Fibroblast of upper back skin (primary cell): Measurements from ENCODE around the gene MTMR4.
"Not testable (repeated sequence)": the region's sequence is repeated elsewhere in the genome, so short reads cannot be mapped to it uniquely, and the experiment has no call there.

Experiments
- DNase-seq: peaks from one replicate; pipeline ENCODE4 v3.0.0-alpha.2; 2013

Gene MTMR4

DNA sequence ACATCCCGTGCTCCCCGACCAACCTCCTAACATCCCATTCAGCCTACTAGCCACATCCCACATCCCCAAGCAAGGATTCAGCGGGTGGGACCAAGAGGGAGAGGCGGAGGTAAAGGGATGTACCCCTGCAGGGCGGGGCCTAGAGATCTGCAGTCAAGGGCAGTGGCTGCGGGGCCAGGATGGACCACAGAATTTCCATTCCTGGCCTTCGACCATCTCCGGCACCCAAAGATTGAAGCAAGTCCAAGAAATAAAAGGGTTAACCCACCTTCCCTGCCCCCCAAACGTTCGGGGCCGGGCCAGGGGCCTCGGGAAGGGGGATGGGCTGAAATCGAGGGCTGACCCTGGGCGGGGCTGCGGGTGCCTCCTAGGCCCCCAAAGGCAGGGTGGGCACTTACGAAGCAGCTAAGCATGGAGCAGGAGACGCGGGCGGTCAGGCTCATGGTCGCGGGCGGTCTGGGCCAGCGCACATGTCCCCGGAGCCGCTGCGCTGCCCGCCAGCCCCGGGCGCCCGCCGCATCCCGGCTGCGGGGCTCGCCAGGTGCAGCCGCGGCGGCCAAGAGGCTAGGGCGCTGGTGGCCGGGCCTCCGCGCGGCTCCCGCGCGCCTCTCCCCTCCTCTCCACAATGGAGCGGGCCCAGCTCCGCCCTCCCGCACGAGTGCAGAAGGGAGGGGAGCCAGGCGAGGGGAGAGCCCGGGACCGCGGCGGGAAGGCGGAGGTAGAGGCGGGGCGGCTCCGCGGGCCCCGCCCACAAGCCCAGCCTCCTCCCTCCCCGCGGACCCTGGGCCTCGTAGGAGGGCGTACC, at the start of gene MTMR4:
TSS of gene MTMR4 (minus strand) at position 674 of the 805 bp plus-strand sequence. CDS start at position 443, 231 bp downstream.
- peak; percentile 78 for DNase-seq

DNA sequence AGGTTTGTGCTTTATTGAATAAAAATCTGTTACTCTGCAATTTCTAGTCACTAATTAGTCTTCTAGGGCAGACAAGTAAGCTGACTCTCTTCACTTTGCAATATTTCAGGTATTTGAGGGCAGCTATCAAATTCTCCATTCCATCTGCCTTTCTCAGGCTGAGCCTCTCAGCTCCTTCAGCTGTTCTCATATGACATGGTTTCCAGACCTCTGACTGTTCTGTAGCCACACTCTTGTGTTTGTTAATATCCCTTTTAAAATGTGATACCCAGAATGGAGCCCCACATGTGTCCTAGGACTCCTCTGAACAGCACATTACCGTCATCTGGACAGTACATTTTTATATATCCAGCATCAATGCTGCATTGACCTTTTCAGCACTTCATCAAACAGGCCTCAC, 46.1 kb upstream of the MTMR4 start:
- DNase-seq, result no peak

DNA sequence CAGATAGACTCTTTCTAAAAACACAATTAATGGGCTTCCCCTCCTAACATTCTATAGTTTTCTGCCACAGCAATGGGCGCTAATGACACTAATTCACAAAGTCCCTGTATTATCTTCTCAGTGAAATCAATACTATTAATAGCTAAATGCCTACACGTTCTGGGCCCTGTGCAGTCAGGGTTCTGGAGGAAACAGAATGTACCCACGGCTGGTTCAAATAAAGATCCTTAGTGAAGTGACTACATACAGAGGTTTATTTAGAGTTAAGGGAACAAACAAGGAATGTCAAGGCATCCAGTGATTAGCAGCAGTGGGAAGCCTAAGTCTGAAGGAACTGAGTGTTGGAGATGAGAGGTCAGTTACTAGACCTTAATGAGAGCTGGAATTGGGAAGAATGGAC, 43.5 kb upstream of the MTMR4 start:
- DNase-seq, result no peak

DNA sequence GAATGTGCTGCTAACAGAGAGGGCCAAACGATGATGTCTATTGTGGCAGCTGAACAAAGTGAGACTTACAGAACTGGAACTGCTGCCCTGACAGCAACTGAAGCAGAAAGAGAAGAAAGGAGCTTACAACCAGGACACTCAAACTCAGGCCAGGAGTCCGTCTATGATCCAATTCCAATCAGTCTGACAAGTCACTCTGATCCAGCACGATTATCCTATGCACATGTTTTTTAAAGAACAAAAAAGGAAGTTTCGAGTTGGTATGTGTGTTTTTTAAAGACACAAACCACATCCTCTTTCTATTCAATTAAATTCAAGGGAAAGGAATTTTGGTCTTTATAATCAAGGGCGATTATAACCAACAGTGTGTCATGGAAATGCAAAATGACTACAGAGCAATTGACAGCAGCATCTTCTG, 42.4 kb upstream of the MTMR4 start:
- peak; percentile 14 for DNase-seq

DNA sequence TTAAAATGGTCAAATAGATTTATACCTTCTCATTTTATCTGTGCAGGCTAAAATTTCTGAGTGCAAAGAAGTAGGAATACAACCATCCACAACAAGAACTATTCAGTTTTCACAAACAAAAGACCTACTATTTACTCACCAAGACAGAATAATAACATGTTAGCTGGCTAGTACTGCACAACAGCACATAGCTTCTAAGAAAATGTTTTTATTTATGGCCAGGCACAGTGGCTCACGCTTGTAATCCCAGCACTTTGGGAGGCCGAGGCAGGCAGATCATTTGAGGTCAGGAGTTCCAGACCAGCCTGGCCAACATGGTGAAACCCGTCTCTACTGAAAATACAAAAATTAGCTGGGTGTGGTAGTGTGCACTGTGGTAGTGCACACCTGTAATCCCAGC, 40.7 kb upstream of the MTMR4 start:
- DNase-seq, result not testable (repeated sequence)

DNA sequence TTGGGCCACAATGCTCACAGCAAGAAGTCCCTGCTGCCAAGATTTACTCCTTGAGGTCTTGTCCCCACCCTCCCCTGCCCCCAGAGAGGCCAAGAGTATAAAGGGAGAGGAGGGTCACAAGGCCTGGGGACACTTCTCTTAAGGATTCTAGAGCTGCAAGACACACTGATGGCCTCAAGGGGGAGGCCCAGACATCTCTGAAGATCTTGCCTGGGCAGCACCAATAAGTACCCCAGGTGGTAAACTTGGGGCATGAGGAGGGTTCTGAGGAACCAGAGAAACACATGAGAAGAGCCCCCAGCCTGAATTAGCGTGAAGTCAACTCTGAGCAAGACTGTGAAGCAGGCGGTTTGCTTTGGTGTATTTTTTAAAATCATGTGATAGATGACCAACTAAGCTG, 26.8 kb upstream of the MTMR4 start:
- DNase-seq, result no peak

DNA sequence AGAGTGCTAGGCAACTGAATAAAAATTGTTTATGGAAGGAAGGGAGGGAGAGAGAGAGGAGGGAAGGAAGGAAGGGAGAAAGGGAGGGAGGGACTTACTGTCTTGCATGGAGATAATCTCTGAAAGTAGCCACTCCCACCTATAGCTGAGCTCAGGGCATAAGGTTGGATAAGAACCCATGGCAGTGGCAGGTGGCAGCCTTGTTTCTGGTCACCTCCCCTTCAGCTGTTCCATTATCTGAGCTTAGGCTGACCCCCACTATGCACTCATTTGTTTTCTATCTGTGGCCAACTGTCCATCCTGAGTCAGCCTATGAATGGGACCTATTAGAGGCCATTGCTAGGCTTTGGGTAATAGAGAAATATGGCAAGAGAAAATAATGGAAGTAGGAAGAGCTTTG, 25.3 kb upstream of the MTMR4 start:
- DNase-seq, result no peak

DNA sequence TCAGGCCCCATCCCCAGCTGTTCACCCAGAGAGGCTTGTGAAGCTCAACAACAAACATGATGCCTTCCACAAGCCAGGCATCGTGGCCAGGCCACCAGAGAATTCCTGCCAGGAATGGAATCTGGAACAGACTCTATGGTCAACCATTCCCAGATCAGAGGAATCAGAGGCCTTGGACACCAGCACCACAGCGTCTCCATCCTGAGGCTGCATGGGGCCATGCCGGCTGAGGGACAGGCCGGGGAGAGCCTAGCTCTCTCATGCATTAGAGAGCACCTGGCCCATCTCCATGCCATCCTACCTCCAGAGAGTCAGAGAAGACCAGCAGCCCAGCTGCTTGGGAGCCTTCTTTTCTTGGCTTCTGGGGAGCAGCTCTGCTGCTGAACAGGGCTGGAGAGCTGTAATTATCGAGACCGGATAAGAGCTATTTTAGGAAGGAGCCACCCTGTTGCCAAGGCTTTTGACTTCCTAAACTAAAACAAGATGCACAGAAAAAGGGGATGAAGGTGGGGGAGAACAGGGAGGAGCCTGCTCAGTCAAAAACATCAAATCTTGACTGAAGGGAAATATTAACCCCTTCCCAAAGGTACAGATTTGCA, 24.5 kb upstream of the MTMR4 start:
- no peak for DNase-seq

DNA sequence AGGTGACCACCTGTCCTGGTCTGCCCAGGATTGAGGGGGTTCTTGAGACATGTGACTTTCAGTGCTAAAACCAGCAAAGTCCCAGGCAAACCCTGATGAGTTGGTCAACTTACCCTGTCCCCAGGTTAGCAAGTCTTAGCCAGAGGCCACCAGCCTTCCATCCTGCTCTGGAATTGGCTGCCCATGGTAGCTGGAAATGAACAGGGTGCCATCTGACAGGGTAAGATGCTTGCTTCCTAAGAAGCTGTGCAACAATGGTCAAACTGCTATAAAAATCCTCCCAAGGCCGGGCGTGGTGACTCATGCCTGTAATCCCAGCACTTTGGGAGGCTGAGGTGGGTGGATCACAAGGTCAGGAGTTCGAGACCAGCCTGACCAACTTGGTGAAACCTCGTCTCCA, 22.8 kb upstream of the MTMR4 start:
- DNase-seq, result no peak

DNA sequence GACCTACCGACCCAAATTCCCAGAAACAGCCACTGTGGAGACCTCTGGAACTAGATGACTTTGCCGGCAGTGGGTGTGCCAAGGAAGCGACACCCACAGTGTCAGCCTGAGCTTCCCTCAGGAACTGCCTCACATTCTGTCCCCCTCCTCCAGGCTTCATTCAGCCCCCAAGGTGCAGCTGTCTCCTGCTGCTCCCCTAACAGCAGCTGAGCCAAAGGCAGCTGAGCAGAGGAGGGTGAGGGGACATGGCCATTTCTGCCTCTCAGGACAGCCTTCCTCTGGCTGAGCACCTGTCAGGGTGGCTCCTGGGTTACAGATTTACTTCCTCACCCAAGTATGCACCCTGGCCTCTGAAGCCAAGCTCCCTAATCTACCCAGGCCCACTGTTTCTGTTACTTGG, 22.1 kb upstream of the MTMR4 start:
- no peak for DNase-seq

DNA sequence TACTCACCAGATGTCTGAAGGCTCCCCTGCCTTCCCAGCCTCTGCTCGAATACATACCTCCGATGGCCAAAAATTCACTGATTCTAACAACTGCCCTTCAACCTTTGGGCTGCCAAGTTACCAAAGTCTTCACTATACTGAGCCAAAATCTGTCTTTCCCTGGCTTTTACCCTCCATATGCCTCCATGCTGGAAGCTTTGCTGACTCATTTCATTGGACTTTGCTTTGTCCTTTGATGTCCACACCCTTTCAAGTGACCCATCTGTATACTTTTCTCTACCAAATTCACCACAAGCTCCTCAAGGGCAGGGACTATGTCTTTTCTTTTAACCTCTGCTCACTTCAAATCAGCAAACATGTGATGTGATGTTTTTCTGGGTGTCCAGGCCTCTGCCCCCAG, 21.0 kb upstream of the MTMR4 start:
- peak; percentile 45 for DNase-seq

DNA sequence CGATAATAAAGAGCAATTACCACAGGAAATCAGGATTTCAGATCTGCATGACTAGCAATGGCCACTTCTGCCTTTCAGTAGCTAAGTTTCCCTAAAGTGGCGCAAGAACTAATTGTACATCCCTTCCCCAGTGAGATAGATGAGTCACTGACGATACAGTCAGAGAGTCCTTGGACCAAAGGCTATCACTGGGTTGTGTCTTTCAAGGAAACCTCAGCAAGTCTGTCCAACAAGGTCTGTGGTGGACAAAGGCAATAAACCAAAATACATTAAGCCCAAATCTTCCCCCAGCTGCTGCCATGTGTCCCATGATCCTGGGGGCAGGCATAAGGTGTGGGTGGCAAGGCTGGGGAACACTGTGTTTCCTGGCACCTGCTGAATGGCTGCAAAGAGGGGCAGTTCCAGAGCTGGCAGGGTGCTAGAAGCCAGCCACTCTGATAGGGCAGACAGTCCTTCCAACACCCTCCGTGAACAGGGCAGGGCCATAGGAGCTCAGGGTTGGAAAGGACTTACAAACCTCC, 20.5 kb upstream of the MTMR4 start:
- peak; percentile 68 for DNase-seq

DNA sequence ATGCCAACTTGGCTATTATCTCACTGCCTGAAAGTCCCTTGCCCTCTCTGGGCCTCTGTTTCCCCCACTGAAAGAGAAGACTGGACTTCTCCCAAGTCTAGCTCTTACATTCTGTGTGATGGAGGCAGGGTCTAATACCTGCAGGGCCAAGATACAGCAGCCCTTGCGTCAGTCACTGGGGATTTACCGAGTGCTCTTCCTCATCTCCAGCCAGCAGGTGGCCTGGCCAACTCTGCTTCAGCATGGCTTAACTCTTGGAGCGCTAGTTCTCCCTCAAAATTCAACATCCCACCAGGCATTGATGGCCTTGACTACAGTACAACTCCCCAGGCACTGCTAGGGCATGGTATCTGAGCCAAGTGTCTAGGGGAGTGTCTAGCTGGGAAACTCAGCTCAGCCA, 19.9 kb upstream of the MTMR4 start:
- DNase-seq, result no peak

DNA sequence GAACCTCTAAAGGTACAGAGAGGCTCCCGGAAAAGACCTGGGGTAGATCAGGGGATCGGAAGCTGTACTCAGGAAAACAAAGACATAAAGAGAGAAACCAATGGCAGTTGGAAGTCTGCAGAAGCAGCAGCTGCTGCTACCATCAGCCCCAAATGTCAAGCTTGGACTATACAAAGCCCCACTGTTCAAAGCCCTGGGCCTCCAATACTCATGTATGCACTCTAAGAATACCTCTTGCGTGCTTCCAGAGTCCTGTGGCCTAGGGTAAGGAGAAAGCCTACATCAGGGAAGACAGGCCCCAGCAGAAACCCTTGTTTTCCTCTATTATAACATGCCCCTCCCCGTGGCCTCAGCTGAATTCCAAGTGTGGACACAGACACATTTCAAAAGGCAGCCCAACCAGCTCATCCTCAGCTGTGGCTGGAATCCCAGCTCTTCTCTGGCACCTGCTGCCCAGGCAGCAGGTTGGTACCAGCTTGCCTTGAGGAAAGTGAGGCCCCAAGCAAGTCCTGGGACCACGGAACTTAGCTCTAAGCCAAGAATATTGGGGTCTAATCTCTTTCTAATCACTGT, 19.3 kb upstream of the MTMR4 start:
- no peak for DNase-seq

DNA sequence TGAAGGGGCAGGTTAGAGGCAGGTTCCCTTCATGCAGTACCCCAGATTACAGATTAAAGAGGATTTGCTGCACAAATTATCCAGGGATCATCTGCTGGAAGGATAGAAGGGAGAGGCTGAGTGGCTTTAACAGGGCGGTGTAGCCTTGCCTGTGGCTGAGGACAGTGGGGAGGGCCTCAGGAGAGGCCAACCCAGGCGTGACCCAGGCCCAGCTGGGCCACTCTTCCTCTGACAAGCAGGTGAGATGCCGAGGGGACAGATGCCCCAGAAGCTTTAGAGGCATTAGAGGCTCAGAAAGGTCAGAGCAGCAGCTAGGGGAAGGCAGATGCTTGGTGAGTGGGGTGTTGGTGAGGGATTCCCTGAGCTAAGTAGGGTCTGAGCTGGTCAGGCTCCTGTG, 18.1 kb upstream of the MTMR4 start:
- no peak for DNase-seq

DNA sequence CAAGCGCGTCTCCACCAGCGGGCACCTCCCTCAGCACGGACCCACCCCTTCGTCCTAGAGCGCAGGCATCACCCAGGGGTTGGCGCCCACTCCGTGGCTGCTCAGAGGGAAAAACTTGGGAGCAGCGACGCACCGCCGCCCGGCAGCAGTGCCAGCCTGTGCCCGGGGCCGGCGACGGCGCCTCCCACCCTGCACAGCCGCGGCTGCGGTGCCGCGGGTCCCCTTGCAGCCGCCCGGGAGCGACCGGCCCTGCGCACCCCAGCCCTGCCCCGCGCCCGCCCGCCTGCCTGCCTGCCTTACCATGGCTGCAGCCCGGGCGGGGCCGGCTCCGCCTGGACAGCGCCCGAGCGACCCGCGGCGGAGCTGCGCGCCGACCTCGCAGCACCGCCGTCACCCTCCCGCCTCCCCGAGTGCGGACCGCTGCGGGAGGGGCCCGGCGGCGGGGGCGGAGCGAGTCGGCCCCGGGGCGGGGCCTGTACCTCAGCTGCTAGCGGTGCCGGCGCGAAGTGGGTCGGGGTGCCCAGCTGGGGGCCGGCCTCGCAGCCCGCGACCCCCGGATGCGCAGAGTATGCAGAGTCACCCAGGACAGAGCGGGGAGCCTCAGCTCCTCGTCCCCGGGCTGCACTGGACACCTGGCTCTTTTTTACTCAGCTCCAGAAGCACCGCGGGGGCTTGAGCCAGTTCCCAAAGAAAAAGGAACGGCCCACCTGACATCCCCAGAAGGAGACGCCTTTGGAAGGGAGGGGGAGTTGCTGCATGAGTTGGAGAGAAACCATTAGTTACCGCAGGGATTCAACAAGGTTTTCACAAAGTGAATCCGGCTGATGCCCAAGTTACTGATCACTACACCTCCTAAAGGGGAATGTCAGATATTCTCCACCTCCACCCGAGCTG, 17.5 kb upstream of the MTMR4 start:
- no peak for DNase-seq

DNA sequence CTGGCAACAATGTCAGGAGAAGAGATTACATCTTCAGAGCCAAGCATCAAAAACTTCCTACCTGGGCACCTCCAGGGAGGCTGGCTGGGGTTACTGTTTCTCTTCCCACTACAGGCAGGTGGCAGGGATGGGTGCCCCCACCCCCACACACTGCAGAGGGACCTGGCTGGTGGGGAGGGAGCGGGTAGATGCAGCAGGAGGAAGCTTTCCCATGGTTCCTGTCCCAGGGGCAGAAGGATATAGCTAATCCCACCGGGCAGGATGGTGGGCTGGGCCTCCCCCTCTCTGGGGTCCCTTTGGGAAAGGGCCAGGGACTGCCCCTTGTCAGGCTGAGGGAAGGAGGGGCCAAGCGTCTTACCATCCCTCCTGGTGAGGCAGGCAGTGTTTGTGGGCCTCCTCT, 16.7 kb upstream of the MTMR4 start:
- no peak for DNase-seq

DNA sequence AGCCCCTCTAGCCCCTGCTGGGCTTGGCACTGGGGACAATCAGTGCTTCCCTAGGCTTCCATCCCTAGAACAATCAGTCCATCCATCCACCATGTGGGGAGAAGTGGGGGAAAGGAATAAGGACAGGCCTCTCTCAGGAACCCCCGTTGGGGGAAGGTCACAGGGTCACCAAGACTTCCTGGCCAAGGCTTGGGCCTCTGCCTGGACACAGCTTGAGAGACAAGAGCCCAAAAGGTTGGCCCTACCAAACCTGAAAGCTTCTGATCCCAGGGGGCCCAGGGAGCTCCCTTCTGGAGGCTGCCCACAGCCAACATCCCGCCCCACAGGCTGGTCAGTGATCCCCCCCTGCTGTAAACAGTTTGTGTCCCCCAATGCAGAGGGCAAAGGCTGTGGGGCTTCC, 16.2 kb upstream of the MTMR4 start:
- DNase-seq, result no peak

DNA sequence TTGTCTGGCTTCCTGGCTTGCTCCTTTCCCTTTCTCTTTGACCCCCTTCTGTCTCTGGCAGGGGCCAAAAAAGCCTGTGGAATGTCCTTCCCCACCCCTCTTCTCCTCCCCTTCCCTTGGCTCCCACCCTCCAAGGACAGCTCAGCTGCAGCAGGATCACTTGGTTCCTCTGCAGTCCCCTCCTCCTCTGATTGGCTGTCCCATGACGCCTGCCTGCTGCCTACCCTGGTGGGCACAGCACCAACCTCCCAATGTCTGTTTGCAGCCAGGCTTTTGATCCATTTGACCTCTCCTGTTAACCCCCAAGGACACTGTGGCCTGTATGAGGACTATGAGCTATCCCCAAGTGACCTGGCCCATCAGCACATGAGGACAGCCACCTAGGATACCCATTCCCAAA, 14.8 kb upstream of the MTMR4 start:
- DNase-seq, result no peak

DNA sequence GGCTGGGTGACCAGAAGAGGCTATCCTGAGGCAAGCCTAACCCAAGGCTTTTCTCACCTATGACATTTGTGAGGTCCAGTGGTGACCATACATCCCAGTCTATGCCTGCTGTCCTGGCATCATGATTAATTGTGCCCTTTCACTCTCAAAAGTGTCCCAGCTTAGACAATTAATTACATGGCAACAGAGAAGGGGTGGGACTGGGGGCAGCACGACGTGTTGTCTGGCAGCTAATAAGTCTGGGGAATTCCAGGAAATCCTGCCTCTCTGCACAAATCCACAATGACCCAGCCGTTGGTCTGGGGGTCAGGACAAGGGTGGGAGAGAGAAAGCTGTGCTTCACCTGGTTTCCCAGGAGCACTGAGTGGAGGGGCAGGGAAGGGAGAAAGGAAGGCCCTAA, 14.0 kb upstream of the MTMR4 start:
- no peak for DNase-seq

DNA sequence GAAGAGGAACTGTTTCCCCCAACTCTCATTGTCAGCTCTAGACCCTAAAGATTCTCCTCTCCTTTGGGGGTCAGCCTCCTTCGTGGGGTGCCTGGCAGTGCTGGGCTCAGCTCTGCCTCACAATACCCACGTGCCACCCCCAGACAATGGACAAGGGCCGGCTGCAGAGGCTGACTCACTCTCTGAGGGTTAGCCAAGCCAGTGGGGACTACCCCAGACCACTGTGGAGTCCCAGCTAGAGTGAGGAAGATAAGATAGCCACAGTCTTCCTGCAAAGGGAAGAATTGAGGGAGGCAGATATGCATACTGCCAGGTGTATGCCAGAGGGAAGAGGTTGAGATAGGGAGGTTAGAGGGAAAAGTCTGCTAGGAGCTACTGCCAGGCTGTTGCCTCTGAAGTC, 13.5 kb upstream of the MTMR4 start:
- no peak for DNase-seq

DNA sequence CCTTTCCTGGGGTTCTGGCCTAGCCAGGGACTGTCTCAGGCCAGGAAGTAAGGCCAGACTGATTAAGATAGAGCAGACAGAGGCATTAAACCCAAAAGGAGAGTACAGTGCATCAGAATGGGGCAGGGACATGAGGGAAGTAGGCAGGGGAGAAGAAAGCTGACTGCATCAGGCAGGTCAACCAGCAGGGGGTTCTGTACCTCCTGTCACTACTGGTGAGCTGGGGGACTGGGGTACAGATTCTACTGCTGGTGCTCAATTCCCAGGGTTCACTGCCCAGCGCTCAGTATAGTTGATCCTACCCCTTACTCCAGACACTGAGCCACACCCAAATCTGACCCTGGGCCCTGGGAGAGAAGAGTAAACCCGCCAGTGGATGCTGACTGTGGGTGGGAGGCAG, 12.9 kb upstream of the MTMR4 start:
- DNase-seq, result no peak

DNA sequence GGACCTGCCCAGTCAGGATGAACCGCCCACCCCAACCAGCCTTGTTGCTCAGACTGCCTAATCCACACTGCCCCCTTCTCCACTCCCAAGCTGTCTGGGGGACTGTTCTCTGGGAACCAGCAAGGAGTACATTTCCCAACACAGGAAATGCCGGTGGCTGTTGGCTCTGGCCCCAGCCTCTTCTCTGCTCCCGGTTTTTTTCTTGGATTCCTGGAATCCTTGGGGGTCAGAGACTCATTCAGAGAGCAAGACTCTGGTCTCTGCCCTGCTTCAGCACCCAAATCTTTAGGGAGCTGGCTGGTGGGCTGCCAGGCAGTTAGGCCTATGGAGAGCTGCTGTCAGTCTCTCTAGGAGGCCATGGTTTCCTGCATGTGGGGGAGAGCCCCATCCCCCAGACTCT, 10.8 kb upstream of the MTMR4 start:
- peak; percentile 99 for DNase-seq
